Measurements from ENCODE around the gene NCMAP. TPM values are rescaled to one million over a fixed set of nuclear protein-coding genes. Genes with fewer than 3 reads are reported as not detected.
A peak's percentile ranks its signal among the peaks of the same experiment; 100 is the strongest.

NCMAP gene
- total RNA-seq, 2 donors from 2014 or later: 0.16 to 0.18 TPM

GRCh38 chr1:24600551-24600950 is 44.7 kb downstream of the NCMAP start:
- no peak for DNase-seq
- ATAC-seq: no peak
- intact Hi-C loops (cut with DNase I): no loop called here

GRCh38 chr1:24605534-24606295 is 49.8 kb downstream of the NCMAP start:
- intact Hi-C loops (cut with DNase I): no loop called here
- ATAC-seq (no peak), DNase-seq (no peak)

GRCh38 chr1:24606296-24606605 is 50.4 kb downstream of the NCMAP start:
- intact Hi-C loops (cut with DNase I): no loop called here
- DNase-seq (no peak), ATAC-seq (no peak)

GRCh38 chr1:24606621-24607020 is 50.7 kb downstream of the NCMAP start:
- DNase-seq (no peak), ATAC-seq (no peak)
- intact Hi-C loops (cut with DNase I): no loop called here

GRCh38 chr1:24609949-24610517 is 54.1 kb downstream of the NCMAP start:
- DNase-seq (no peak), ATAC-seq (no peak)
- intact Hi-C loops (cut with DNase I): no loop called here

GRCh38 chr1:24619376-24619775 is 63.5 kb downstream of the NCMAP start:
- intact Hi-C loops (cut with DNase I): no loop called here
- ATAC-seq: no peak
- DNase-seq: no peak

- DNase-seq: no peak
- intact Hi-C loops (cut with DNase I): no loop called here
- no peak for ATAC-seq
Observed at GRCh38 chr1:24620678-24621077, 64.8 kb downstream of the NCMAP start.

- intact Hi-C loops (cut with DNase I): no loop called here
- ATAC-seq (no peak), DNase-seq (no peak)
Observed at GRCh38 chr1:24621121-24621520, 65.2 kb downstream of the NCMAP start.

GRCh38 chr1:24622218-24622617 is 66.3 kb downstream of the NCMAP start:
- ATAC-seq: no peak
- intact Hi-C loops (cut with DNase I): no loop called here
- DNase-seq: no peak

GRCh38 chr1:24632832-24633175 is 76.9 kb downstream of the NCMAP start:
- intact Hi-C loops (cut with DNase I): loop anchor here (10.0 kb wide), 2 partner anchors 68 to 218 kb away; partner anchors contain the start of genes NIPAL3 (in 1 of the 2) and STPG1 (in 1 of the 2)
- ATAC-seq: no peak

GRCh38 chr1:24635195-24635843 is 79.4 kb downstream of the NCMAP start:
- peak; percentile 71 to 75 for ATAC-seq
- DNase-seq: no peak
- intact Hi-C loops (cut with DNase I): loop anchor here (2.0 to 10.0 kb wide), 4 partner anchors 71 to 438 kb away; partner anchors contain the start of genes NIPAL3 (in 1 of the 2) and STPG1 (in 1 of the 2)

More at GRCh38 chr1:24632832-24633175, 76.9 kb downstream of the NCMAP start:
- DNase-seq: no peak

GRCh38 chr1:24636661-24637357 is 80.9 kb downstream of the NCMAP start:
- DNase-seq (no peak), ATAC-seq (no peak)
- intact Hi-C loops (cut with DNase I): loop anchor here (5.0 to 10.0 kb wide), 3 partner anchors 72 to 440 kb away; partner anchors contain the start of genes NIPAL3 (in 1 of the 2) and STPG1 (in 1 of the 2)

GRCh38 chr1:24639094-24639493 is 83.2 kb downstream of the NCMAP start:
- ATAC-seq (no peak), DNase-seq (no peak)
- intact Hi-C loops (cut with DNase I): loop anchor here (5.0 to 10.0 kb wide), 3 partner anchors 74 to 442 kb away; partner anchors contain the start of genes NIPAL3 (in 1 of the 2) and STPG1 (in 1 of the 2)

GRCh38 chr1:24639881-24640280 is 84.0 kb downstream of the NCMAP start:
- intact Hi-C loops (cut with DNase I): loop anchor here (5.0 to 10.0 kb wide), 3 partner anchors 75 to 443 kb away; partner anchors contain the start of genes NIPAL3 (in 1 of the 2) and STPG1 (in 1 of the 2)
- no peak for ATAC-seq
- no peak for DNase-seq

GRCh38 chr1:24640288-24640687 is 84.4 kb downstream of the NCMAP start:
- ATAC-seq: no peak
- intact Hi-C loops (cut with DNase I): no loop called here
- DNase-seq: peak; percentile 56

GRCh38 chr1:24641646-24642151 is 85.8 kb downstream of the NCMAP start:
- intact Hi-C loops (cut with DNase I): no loop called here
- DNase-seq (peak; percentile 53), ATAC-seq (no peak)

GRCh38 chr1:24642481-24643362 is 86.8 kb downstream of the NCMAP start, which contains the start of gene SRRM1:
SRRM1 (plus strand) TSS chr1:24643302; CDS start chr1:24643327, 25 bp downstream.
- peak; percentile 97 for ATAC-seq
- peak; percentile 99 for DNase-seq
- intact Hi-C loops (cut with DNase I): no loop called here
